BE2C (cell line): ENCODE results near the gene RUSF1.

ENCODE experiments used
- DNase-seq: peaks from one replicate; pipeline ENCODE4 v3.0.0-alpha.2; 2020
- H3K27me3 ChIP-seq: fragments of 250-450 bp; sonication (Bioruptor Pico); 2 replicates; pipeline ENCODE4 v1.5.1; 2020; ENCODE audit warnings: mild to moderate bottlenecking
- H3K36me3 ChIP-seq: fragments of 250-450 bp; sonication (Bioruptor Pico); 2 replicates; pipeline ENCODE4 v1.5.1; 2020; ENCODE audit warnings: mild to moderate bottlenecking
- H3K4me1 ChIP-seq: fragments of 250-450 bp; sonication (Bioruptor Pico); 2 replicates; pipeline ENCODE4 v1.5.1; 2020
- H3K4me3 ChIP-seq: 2 replicates; pipeline ENCODE4 v1.5.1; 2011; ENCODE audit warnings: low read depth, low read length
- H3K9me3 ChIP-seq: fragments of 250-450 bp; sonication (Bioruptor Pico); 2 replicates; pipeline ENCODE4 v1.5.1; 2020
- TF ChIP-seq, protein P1 (sequence below): IDR thresholded peaks from 2 replicates; pipeline ENCODE4 v1.5.1; 2012; ENCODE audit warnings: mild to moderate bottlenecking, low read depth, low read length

Gene RUSF1

GRCh38 chr16:31535737-31536136 is 27.5 kb upstream of the RUSF1 start:
- Histone ChIP-seq H3K27me3 (peaks cover 18% of the 10 kb centered on the region), H3K4me3 (no peak overlapping the region), H3K9me3 (no peaks in the 10 kb centered on the region), H3K4me1 (no peaks in the 10 kb centered on the region), H3K36me3 (no peaks in the 10 kb centered on the region)
- DNase-seq = no peak
- TF ChIP-seq, protein P1, sequence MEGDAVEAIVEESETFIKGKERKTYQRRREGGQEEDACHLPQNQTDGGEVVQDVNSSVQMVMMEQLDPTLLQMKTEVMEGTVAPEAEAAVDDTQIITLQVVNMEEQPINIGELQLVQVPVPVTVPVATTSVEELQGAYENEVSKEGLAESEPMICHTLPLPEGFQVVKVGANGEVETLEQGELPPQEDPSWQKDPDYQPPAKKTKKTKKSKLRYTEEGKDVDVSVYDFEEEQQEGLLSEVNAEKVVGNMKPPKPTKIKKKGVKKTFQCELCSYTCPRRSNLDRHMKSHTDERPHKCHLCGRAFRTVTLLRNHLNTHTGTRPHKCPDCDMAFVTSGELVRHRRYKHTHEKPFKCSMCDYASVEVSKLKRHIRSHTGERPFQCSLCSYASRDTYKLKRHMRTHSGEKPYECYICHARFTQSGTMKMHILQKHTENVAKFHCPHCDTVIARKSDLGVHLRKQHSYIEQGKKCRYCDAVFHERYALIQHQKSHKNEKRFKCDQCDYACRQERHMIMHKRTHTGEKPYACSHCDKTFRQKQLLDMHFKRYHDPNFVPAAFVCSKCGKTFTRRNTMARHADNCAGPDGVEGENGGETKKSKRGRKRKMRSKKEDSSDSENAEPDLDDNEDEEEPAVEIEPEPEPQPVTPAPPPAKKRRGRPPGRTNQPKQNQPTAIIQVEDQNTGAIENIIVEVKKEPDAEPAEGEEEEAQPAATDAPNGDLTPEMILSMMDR = no peak

DNA sequence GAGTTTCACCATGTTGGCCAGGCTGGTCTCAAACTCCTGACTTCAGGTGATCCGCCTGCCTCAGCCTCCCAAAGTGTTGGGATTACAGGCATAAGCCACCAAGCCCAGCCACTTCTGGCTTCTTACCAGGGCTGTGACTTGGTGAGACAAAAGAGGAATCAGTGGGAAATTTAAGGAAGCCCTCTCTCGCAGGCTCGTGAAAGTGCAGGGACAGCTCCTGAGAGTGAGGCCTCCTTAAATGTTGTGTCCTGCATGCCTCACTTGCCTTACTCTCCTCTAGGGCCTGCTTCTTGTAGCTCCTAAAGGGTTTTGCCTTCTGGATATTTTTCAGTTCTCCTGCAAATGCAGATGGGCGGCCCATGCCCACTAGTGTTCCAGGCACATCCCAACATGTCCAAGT is 24.7 kb upstream of the RUSF1 start:
- no peak for DNase-seq
- H3K27me3 ChIP-seq = peaks cover 39% of the 10 kb centered on the region
- H3K4me3 ChIP-seq = no peak overlapping the region
- no peaks in the 10 kb centered on the region for H3K4me1 ChIP-seq
- TF ChIP-seq, protein P1 = no peak
- no peaks in the 10 kb centered on the region for H3K36me3 ChIP-seq
- H3K9me3 ChIP-seq = no peaks in the 10 kb centered on the region

DNA sequence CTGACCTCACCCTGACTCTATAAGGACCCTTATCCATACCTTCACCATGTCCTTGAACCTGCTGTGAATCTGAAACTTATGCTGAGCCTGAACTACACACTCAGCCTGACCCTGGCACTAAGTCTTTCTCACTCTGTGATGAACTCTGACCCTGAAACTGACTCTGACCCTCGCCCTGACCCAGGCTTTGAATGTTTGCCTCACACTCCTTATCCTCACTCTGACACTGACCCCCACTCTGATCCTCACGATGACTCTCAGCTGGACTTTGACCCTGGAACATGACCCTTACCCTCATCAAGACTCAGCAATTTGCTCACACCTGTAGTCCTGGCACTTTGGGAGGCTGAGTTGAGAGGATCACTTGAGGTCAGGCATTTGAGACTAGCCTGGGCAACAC is 23.9 kb upstream of the RUSF1 start:
- no peaks in the 10 kb centered on the region for H3K4me1 ChIP-seq
- no peaks in the 10 kb centered on the region for H3K9me3 ChIP-seq
- TF ChIP-seq, protein P1 = no peak
- no peak for DNase-seq
- no peak overlapping the region for H3K4me3 ChIP-seq
- peaks cover 40% of the 10 kb centered on the region for H3K27me3 ChIP-seq
- H3K36me3 ChIP-seq = no peaks in the 10 kb centered on the region

DNA sequence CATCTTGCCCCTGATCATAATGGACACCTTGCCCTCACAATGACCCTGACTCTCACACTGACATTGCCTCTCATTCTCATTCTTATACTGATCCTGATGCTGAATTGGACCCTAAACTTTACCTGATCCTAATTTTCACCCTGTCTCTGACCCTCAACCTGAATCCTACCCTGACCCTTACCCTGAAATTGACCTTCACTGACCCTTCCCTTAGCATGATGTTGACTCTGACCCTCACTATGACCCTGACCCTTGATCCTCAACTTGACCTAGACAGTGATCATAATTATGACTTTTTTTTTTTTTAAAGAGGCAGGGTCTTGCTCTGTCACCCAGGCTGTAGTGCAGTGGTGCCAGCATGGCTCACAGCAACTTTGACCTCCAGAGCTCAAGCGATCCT is 22.9 kb upstream of the RUSF1 start:
- no peaks in the 10 kb centered on the region for H3K4me1 ChIP-seq
- no peak for DNase-seq
- TF ChIP-seq, protein P1 = no peak
- peaks cover 45% of the 10 kb centered on the region for H3K27me3 ChIP-seq
- no peak overlapping the region for H3K4me3 ChIP-seq
- no peaks in the 10 kb centered on the region for H3K36me3 ChIP-seq
- H3K9me3 ChIP-seq = no peaks in the 10 kb centered on the region

DNA sequence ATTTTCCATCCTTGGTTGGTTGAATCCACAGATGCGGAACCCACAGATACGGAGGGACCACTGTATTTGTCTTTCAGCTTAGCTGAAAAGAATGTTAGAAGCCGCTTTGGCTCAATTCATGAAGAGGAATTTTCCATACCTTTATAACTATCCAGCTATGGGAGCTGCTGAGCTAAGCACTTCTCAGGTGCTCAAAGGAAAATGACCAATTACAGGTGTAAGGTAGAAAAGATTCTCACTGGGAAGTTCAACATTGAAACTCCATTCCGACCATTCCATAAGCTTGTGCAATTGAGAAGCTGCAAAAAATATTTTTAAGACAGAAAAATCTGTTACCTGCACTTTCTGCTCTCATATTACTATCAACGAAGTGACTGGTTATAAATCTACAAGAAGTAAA is 22.2 kb upstream of the RUSF1 start:
- TF ChIP-seq, protein P1 = no peak
- no peak for DNase-seq
- Histone ChIP-seq H3K9me3 (no peaks in the 10 kb centered on the region), H3K4me3 (no peak overlapping the region), H3K36me3 (no peaks in the 10 kb centered on the region), H3K4me1 (no peaks in the 10 kb centered on the region), H3K27me3 (peaks cover 45% of the 10 kb centered on the region)

- DNase-seq = no peak
- no peaks in the 10 kb centered on the region; the same call in 1 of the 2 replicates for H3K9me3 ChIP-seq
- H3K4me3 ChIP-seq = no peak overlapping the region
- no peaks in the 10 kb centered on the region for H3K4me1 ChIP-seq
- H3K27me3 ChIP-seq = peaks cover 45% of the 10 kb centered on the region
- H3K36me3 ChIP-seq = no peaks in the 10 kb centered on the region
- TF ChIP-seq, protein P1 = no peak
Measured at GRCh38 chr16:31529937-31530312, 21.7 kb upstream of the RUSF1 start.
